ENCODE measurements around the gene SAP25.
A peak's percentile ranks its signal among the peaks of the same experiment; 100 is the strongest.

Gene SAP25

GRCh38 chr7:100546926-100547800, 26.5 kb downstream of the SAP25 start:
- Histone ChIP-seq H2AFZ (ENCODE audit: low read depth, low read length) (no peak overlapping the region), H3K4me3 (ENCODE audit: low read length) (peak overlapping the region; percentile 67; the same call in 1 of the 2 replicates), H3K27me3 (ENCODE audit: low read depth, low read length) (no peaks in the 10 kb centered on the region), H3K9ac (ENCODE audit: low read length) (peak overlapping the region; percentile 82; the same call in 1 of the 2 replicates), H3K9me3 (ENCODE audit: insufficient read depth, low read length) (no peaks in the 10 kb centered on the region), H3K4me1 (ENCODE audit: low read length) (peaks cover 81% of the 10 kb centered on the region), H3K79me2 (ENCODE audit: low read length) (peaks cover 46% of the 10 kb centered on the region), H3K36me3 (replicated peaks; ENCODE audit: low read depth, low read length) (peaks cover 10% of the 10 kb centered on the region), H4K20me1 (ENCODE audit: insufficient read depth, low read length) (no peaks in the 10 kb centered on the region), H3K4me2 (ENCODE audit: low read length) (peak overlapping the region; percentile 92), H3K27ac (ENCODE audit: low read length) (peak overlapping the region; percentile 99)
- TF ChIP-seq EZH2phosphoT487 (IDR thresholded peaks at IDR 0.05; ENCODE audit: low read depth) (no peak), CTCF (IDR thresholded peaks at IDR 0.05; ENCODE audit: low read depth, low read length) (no peak)

- Histone ChIP-seq H4K20me1 (ENCODE audit: insufficient read depth, low read length) (no peaks in the 10 kb centered on the region), H3K36me3 (replicated peaks; ENCODE audit: low read depth, low read length) (peaks cover 10% of the 10 kb centered on the region), H3K4me3 (ENCODE audit: low read length) (peak overlapping the region; percentile 67), H3K4me2 (ENCODE audit: low read length) (peak overlapping the region; percentile 92), H3K9ac (ENCODE audit: low read length) (peak overlapping the region; percentile 82), H2AFZ (ENCODE audit: low read depth, low read length) (no peak overlapping the region), H3K9me3 (ENCODE audit: insufficient read depth, low read length) (no peaks in the 10 kb centered on the region), H3K4me1 (ENCODE audit: low read length) (peaks cover 89% of the 10 kb centered on the region), H3K27ac (ENCODE audit: low read length) (peak overlapping the region; percentile 99), H3K27me3 (ENCODE audit: low read depth, low read length) (no peaks in the 10 kb centered on the region), H3K79me2 (ENCODE audit: low read length) (peaks cover 54% of the 10 kb centered on the region)
- TF ChIP-seq EZH2phosphoT487 (IDR thresholded peaks at IDR 0.05; ENCODE audit: low read depth) (no peak), CTCF (IDR thresholded peaks at IDR 0.05; ENCODE audit: low read depth, low read length) (no peak)
Measured at GRCh38 chr7:100546129-100546925, 27.4 kb downstream of the SAP25 start.

DNA sequence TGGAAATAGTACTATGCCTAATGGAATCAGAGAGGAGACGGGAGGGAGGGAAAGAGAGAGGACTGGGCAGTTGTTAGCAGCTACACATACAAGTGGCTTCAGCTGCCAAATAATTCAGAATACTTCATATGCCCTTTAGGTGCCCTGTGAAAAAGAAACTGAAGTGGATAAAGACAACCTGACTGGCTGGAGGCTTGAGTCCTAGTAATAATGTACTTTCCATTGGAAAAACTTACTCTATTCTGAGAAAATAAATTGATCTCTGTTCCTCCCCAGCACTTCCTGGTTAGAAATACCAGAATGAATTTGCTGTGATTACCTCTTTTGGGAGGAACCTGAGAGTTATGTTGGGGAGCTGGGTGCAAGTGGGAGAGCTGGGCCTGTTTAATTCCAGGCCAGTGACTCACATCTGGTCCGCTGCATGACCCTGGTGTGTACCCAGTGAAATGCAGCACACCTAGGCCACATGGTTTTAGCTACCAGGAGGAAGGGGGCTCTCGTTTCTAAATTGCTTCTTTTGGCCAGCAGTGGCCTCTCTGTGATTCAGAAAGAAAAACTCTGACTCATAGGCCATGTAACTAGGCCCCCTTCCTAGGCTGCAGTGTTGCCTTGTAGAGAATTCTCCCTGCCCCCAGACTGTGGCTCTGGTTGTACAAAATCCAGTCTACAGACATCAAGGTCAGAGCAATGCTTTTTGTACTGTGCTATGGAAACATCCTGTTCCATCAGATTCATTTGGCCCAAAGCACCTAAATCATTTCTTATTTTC, 28.2 kb downstream of the SAP25 start:
- H3K4me2 ChIP-seq (ENCODE audit: low read length): peak overlapping the region; percentile 92
- H3K27me3 ChIP-seq (ENCODE audit: low read depth, low read length): no peaks in the 10 kb centered on the region
- H3K9ac ChIP-seq (ENCODE audit: low read length): peak overlapping the region; percentile 82
- H3K4me3 ChIP-seq (ENCODE audit: low read length): peak overlapping the region; percentile 67
- peak overlapping the region; percentile 99 for H3K27ac ChIP-seq (ENCODE audit: low read length)
- TF ChIP-seq EZH2phosphoT487 (IDR thresholded peaks at IDR 0.05; ENCODE audit: low read depth): no peak
- peak; percentile 14; the same call in 1 of the 2 replicates for TF ChIP-seq CTCF (IDR thresholded peaks at IDR 0.05; ENCODE audit: low read depth, low read length)
- H3K36me3 ChIP-seq (replicated peaks; ENCODE audit: low read depth, low read length): peaks cover 12% of the 10 kb centered on the region
- no peak overlapping the region for H2AFZ ChIP-seq (ENCODE audit: low read depth, low read length)
- no peaks in the 10 kb centered on the region for H4K20me1 ChIP-seq (ENCODE audit: insufficient read depth, low read length)
- H3K79me2 ChIP-seq (ENCODE audit: low read length): peaks cover 62% of the 10 kb centered on the region
- H3K9me3 ChIP-seq (ENCODE audit: insufficient read depth, low read length): no peaks in the 10 kb centered on the region
- H3K4me1 ChIP-seq (ENCODE audit: low read length): peaks cover 94% of the 10 kb centered on the region
